Stimulated activated CD8-positive, alpha-beta memory T cell treated with anti-CD3 and anti-CD28 coated beads, Interleukin-15, amount 100 ng/mL, for 24 hours (primary cell): Measurements from ENCODE around the gene CXCR6.

ENCODE experiments used
- DNase-seq: peaks from one replicate; pipeline ENCODE4 v3.0.0-alpha.2; 2020; ENCODE audit warnings: low read depth

CXCR6 gene

DNA sequence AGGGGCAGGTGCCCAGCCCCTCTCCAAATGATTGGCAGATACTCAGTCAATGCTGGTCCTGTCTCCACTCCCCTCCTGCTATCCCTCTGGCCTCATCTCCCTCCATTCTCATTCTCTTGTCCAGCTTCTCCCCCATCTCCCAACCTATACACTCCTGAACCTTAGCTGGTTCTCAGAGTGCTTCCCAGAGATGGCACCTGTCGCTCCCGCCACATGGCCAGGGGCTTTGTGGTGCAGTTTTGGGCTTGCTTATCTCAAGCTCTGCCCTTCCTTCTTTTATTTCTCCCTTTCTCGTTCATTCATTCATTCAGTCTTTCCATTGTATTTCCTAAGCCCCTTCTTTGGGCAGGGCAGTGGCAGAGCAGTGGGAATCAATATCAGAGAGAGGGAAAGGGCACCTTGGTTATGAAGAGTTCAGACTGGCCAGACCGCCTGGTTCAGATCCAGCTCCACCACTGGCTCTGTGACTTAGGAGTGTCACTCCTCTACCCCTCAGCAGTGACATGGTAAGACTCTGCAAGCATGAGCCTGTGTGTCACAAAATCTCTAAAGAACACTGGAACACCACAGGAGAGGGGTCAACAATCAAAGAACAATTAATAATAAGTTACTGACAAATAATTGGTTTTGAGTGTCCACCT lies 20.2 kb upstream of the CXCR6 start:
- DNase-seq, result no peak

DNA sequence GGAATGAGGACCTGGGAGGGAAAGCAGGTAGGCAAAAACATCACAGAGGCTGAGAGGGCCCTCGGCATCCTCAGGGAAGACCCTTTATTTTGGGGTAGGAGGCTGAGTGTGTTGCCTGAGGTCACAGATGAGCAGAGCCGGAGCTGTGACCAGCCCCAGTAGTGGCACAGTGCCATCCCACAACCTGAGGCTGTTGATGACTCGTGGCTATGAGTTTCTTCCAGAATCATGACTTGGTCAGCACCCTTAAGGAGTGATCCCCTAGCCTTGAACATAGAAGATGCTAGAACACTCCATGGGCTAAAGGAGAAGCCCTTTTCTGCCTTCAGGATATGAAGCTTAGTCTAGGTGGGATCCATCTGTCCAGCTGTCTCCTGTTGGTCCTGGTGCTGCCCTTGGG lies 19.5 kb upstream of the CXCR6 start:
- DNase-seq, result no peak

DNA sequence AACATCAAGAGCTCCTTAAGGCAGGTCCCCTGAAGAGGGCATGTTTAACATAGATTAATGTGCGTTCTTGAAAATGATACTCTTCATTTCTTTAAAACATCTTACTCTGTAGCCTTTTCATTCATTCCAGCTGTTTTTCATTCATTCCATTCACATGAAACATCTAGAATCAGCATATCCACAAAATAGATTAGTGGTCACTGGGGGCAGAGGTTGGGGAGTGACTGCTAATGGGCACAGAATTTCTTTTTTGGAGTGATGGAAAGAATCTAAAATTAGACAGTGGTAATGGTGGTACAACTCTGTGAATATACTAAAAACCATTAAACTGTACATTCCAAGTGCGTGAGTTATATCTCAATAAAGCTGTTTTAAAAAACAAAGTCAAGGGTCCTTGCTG lies 15.4 kb upstream of the CXCR6 start:
- no peak for DNase-seq

DNA sequence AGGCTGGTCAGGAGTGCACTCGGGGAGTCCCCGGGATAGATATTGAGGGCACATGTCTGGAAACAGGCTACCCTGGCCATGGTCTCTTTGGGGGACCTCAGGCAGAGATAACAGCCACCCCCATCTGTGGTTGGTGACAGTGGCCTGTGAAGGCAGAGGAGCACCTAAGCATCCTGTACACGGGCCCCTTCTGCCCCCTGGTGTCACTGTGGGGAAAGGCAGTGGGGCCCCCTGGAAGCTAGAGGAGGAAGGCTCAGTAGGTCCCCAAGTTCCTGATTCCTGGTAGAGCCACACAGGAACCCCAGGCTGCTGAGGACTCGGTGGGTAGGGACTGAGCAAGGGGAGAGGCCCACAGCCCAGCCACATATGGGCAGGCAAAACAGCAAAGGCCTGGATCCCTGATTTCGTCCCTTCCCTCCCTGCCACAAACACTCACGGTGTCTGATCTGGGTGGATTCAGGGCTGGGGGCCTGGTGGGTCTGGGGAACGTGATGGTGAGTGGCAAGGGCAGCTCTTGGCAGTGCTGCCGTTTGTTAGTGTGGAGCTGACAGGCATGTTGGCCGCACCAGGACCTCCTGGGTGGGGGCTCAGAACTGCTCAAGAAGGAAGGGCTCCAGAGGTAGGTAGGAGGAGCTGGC lies 14.1 kb upstream of the CXCR6 start:
- peak; percentile 37 for DNase-seq

DNA sequence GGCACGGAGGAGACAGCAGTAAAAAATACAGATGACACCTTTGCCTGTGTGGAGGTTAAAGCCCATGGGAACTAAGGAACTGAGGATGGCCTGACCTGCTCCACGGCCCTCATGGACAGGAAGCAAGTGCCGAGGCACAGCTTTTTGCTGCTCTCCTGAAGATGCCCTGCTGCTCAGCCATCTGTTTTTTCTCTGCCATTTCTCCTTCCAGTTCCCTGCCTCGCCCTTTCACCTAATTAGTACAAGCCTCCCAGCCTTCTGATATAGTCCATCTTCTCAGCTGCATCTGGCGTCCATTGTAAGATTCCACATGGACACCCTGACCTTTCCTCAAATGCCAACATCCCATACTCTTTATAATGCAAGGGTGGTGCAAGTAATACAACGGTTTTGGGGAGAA lies 11.8 kb upstream of the CXCR6 start:
- DNase-seq, result no peak

DNA sequence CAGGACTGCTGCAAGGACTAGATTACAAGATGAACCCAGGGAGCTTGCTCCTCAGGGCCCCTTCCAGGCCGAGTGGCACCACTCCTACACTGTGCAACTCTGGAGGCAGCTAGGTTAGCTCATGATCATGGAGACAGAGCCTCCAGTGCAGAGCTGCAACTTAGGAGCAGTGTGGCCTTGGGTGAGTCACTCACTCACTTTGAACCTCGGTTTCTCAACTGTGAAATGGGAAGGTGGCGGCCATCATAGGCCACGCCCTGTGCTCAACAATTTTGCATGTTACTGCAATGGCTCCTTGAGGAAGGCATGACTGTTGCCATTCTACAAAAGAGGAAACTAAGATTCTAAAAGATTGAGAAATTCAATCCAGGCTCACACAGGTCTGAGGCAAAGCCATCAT lies 11.2 kb upstream of the CXCR6 start:
- DNase-seq, result no peak

DNA sequence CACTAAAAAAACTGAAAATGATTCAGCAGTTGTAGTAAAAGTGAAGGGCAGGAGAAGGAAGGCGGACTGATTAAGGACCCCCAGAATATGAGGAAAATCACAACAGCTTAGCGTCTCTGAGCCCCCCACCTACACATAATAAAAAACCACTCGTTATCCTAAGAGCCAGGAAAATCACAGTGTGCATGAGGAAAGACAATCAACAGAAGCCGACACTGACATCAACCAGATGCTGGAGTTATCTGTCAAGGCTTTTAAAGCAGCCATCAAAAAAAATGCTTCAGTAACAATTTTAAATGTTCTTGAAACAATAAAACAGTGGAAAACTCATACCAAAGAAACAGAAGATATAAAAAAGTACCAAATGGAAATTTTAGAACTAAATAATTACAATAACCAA lies 9.7 kb upstream of the CXCR6 start:
- DNase-seq, result no peak

DNA sequence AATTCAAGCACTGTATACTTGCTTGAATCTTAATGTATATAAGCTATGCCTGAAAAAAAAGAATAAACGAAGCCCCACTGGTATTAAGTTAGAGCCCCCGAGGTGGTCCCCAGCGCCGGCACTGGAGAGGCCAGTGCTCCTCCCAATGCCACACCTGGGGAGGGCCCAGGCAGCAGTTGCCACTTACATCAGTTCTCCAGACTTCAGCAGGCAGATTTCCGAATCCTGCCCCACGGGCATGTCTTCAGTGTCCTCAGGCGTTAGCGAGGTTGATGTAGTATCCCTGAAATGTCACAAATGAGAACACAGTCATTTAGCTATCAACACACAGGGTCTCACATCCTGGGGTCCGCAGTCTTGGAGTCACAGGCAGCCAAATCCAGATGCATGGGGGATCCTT lies 7.0 kb upstream of the CXCR6 start:
- no peak for DNase-seq

DNA sequence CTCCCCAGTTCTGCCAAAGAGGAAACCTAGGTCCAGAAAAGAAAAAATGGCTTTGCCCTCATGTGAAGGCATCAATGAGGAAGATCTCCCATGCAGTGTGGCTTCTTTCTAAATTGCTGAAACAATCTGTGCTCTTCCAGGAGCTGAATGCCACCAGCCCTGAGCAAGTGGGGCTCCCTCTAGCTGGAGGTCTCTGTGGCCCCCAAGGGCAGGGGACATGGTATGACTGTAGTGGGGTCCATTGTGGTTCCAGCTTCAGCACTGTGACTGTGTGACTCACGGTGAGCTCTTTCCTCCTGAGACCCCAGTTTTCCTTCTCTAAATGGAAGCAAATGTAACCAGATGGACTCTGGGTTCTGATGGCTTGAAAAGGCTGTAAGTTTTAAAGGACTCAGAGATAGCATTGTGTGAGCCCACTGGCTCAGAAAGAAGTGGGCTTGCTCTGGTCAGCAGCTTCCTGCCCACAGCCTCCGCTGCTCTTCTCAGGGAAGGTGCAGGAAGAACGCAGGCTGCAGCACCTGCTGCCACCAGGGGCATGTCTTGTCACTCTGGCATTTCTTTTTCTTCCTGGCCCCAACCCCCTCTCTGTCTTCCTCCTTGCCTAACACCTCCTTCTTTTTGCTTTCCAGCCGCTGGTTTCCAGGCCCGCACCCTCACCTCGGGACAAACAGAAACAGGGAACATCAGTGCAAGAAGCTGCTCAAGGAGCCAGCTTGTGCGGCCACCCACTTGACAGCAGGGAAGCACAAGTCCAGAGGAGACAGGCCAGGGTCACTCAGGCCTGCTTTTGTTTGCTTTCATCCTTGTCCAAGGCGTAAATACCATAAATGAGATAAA lies 5.8 kb upstream of the CXCR6 start:
- no peak for DNase-seq

DNA sequence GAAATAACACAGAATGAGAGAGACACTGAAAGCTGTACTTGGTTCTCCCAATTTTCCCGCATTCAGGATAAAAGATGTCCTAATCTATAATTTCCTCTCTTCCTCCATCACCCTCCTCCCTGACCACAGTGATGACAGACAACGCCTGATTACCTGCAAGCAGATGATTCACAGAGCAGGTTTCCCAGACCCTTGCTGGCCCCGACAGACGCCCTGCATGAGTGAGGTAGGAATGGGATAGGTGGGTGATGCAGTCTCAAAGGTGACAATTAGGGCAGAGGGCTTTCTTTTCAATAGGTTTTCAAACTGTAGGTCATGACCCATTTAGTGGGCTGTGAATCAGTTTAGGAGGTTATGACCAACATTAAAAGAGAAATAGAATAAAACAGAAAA lies 5.2 kb upstream of the CXCR6 start:
- DNase-seq, result no peak

DNA sequence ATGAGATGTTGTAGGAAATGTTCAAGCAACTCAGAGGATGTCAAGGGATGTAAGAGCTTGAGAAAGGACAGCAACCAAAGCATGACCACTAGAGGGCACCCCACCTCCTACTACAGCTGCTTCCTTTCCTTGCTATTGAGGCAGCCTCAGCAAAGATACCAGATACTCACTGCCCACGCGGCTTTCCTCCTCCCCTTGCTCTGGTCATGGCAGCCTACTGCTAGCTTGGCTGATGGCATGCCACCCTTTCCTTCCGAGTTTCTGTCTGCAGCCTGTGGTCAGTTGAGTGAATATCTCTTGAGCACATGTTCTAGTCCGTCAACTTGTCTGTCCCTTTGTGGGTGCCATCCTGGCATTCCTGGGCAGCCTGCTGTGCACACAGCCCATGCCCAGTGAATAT lies 4.4 kb upstream of the CXCR6 start:
- peak; percentile 62 for DNase-seq

DNA sequence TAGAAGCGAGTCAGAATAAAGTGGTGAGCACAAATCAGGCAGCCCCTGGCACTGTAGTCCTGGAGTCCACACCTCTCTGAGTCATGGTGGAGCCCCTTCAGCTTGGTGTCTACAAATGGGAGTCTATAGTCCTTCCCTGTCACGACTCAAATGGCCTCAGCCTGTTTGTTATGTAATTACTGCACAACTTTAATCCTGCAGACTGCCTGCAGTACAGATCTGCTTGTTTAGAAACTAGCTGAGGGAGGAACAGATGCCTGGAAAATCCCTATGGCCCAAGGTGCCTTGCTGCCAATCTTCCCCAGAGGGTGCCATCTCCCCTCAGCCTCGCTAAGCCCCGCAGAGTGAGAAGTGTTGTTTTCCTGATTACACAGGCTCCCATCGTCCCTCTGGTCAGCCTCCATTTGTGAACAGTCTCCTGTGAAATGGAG lies 3.9 kb upstream of the CXCR6 start:
- no peak for DNase-seq

DNA sequence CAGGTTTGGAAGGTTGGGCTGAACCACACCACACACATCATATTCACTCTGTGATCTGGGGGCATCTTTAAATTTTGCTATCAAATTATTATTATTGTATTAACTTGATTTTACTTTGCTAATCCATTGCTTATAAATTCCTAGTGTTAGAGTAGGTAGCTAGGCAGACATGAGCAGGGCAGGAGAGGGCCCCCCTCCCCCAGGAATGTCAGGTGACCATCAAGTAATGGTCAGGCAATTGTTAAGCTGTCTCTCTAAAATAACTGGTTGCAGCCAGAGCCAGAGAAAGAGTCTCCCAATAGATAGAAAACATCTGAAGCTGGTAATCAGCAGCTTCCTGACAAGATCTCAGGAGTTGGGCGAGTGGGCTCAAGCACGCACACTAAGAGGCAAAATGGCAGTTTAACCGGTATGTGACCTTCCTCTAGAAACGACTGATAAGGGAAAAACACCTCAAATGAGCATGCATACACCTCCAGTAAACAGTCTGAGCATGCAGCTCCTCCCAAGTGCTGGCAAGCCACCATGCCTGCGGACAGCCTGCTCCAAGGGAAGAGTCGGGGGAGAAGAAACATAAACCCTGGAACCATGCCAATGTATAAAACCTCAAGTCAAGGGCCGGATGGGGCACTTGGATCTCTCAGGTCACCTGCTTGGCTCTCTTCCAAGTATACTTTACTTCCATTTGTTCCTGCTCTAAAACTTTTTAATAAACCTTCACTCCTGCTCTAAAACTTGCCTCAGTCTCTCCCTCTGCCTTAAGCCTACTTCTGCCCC lies 3.1 kb upstream of the CXCR6 start:
- no peak for DNase-seq

DNA sequence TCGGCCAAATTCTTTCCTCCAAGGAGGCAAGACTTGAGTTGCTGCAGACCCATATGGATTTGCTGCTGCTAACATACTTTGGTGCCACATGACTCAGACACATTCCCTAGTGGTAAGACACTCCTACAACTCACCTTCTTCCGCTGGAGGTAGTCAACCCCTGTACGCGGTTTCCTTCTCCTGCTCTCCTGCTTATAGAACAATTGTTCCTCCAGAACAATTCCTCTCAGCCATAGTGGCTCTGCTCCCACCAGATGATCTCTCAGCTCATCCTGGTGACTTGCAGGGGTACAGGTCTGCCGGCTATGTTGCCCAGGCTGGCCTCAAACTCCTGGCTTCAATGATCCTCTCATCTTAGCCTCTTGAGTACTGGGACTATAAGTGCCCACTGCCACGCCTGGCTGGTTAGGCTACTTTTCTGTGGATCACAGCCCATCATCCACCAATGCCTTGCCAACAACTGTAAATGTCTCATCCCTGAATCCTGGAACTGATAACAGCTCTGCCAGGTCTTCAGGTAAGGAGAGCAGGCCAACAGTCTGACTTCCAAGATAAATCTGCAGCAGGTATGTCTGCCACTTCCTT lies 2.4 kb upstream of the CXCR6 start:
- DNase-seq, result no peak

DNA sequence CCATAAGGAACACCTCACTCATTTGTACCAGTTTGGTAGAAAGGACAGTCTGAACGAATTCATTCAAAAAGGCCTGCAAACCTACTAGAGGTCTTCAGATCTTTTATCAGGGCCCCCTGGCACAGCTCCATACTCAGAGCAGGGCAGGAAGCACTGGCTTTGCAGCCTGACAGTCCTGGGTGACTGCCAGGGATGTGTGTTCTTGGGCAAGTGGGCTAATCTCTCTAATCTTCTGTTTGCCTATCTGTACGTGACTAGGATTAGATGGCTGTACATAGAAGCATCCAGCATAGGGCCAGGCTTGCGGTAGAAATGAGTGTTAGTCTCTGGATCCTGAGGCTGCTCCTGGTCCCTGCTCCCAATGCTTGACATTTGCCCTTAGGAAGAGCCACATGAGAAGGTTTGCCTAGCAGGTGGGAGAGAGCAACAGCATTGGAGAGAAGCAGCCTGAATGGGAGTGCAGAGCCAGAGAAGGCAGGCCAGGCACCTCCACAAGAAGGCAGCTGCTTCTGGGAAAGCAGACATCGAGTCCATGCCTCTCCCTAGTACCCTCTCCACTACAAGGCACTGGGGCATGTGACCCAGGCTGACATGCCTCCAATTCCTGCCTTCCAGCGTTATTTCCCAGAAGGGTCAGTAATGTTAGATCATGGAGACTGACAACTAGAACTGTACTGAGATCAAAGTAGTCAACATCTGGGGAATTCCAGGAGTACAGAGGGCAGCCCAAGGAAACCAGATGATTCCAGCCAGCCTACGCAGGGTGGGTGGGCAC lies 1.0 kb upstream of the CXCR6 start:
- DNase-seq, result no peak

DNA sequence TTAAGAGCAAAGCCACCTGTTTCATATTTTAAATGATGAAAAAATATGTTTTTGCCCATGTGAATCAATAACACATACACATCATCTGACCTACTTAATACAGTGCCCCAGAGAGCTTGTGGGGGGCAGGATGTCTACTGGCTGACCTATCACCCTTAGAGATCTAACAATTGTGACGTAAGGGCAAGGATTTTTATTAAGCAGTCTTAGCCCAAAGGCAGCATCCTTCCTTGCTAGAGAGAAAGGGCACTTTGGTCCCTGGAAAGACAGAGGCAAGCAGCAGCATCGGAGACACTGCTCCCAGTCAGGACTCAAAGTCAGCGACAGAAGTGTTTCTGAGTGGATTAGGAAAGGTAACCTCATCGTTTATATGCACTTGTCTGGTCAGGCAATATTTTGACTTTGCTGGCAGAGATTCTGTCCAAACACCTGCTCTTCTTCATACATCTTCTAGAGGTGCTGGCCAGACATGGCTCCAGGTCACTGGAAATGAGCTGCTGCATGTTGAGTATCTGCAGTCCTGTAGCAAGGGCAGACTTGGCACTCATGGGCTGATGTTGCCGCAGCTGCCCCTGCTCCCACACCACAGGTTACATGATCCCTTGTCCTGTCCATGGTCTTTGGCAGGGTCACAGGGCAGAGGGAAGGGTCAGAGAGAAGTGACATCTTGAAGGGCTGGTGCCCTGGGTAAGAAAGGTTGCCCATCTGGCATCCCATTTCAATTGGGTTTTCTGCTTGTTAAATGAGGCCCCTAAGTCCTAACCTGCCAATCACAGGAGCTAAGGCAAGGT lies 1.8 kb downstream of the CXCR6 start:
- no peak for DNase-seq

DNA sequence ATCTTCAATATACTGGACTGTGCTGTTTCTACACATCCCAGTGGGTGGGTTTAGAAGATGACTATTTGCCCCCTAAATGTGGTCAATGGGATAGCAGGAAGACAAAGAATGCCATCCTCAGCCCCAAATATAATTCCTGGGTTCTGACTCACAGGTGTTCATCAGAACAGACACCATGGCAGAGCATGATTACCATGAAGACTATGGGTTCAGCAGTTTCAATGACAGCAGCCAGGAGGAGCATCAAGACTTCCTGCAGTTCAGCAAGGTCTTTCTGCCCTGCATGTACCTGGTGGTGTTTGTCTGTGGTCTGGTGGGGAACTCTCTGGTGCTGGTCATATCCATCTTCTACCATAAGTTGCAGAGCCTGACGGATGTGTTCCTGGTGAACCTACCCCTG lies 3.0 kb downstream of the CXCR6 start:
- no peak for DNase-seq

DNA sequence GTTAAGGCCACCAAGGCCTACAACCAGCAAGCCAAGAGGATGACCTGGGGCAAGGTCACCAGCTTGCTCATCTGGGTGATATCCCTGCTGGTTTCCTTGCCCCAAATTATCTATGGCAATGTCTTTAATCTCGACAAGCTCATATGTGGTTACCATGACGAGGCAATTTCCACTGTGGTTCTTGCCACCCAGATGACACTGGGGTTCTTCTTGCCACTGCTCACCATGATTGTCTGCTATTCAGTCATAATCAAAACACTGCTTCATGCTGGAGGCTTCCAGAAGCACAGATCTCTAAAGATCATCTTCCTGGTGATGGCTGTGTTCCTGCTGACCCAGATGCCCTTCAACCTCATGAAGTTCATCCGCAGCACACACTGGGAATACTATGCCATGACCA lies 3.6 kb downstream of the CXCR6 start:
- no peak for DNase-seq

DNA sequence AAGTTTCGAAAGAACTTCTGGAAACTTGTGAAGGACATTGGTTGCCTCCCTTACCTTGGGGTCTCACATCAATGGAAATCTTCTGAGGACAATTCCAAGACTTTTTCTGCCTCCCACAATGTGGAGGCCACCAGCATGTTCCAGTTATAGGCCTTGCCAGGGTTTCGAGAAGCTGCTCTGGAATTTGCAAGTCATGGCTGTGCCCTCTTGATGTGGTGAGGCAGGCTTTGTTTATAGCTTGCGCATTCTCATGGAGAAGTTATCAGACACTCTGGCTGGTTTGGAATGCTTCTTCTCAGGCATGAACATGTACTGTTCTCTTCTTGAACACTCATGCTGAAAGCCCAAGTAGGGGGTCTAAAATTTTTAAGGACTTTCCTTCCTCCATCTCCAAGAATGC lies 4.1 kb downstream of the CXCR6 start:
- no peak for DNase-seq

DNA sequence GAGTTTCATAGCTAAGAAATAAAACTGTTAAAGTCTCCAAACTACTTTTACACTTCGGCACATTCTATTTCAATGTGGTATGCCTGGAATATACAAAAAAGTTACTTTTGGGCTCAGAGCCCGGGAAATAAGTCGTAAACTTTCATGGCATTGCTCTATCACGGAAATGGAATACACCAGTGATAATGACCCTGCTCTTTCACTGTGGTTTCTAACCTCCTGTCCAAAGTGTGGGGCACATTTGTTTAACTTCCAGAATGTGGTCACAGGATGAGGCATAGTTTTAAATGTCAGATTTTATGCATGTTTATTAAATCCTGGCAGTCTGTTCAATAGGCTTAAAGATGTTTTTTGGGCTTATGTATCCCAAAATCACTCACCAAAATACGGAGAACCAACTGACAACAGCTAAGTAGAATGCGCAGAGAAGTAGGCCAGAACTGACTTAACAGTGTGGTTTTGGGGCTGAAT lies 5.1 kb downstream of the CXCR6 start:
- DNase-seq, result no peak

DNA sequence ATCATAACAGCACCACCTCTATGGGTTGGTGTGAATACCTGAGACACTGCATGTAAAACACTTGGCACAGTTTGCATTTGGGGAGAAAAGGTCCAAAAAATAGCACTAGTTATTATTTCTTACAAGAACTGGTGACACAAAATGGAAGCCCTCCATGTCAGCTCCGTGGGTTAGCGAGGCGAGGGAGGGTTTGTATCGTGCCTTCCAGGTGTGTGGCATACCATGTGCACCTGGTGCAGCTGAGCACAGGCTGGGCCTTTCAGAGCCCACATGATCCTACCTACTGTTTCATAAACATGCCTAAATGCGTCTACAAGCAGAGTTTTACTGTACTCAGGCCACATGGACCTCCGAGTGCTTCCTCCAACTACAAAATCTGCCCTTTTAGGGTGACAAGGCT lies 5.6 kb downstream of the CXCR6 start:
- no peak for DNase-seq
